H9 (cell line): ENCODE data around the gene EFHD2. TPM values are rescaled to one million over a fixed set of nuclear protein-coding genes. Genes with fewer than 3 reads are reported as not detected.
"Not testable (repeated sequence)": the region's sequence is repeated elsewhere in the genome, so short reads cannot be mapped to it uniquely, and the experiment has no call there.

Experiments used
- DNase-seq: peaks from one replicate; pipeline ENCODE4 v3.0.0-alpha.2; 2017
- H2AFZ ChIP-seq: one replicate; pipeline ENCODE4 v1.6.1; 2013; ENCODE audit warnings: mild to moderate bottlenecking, low read length, control low read depth, moderate library complexity
- H2AK5ac ChIP-seq: 2 replicates; pipeline ENCODE4 v1.6.1; 2013; ENCODE audit warnings: low read length, control low read depth, mixed read lengths; ENCODE audit not compliant: insufficient read length
- H2BK120ac ChIP-seq: one replicate; pipeline ENCODE4 v1.6.1; 2013; ENCODE audit warnings: low read depth, mild to moderate bottlenecking, low read length, control low read depth, inconsistent platforms; ENCODE audit not compliant: poor library complexity, severe bottlenecking
- H2BK12ac ChIP-seq: 2 replicates; pipeline ENCODE4 v1.6.1; 2013; ENCODE audit warnings: low read length, control low read depth, mixed read lengths, low read depth; ENCODE audit not compliant: insufficient read length
- H2BK15ac ChIP-seq: 2 replicates; pipeline ENCODE4 v1.6.1; 2013; ENCODE audit warnings: low read depth, low read length, control low read depth
- H2BK20ac ChIP-seq: one replicate; pipeline ENCODE4 v1.6.1; 2013; ENCODE audit warnings: low read depth, mild to moderate bottlenecking, low read length, control low read depth, inconsistent platforms; ENCODE audit not compliant: poor library complexity, severe bottlenecking
- H2BK5ac ChIP-seq: 2 replicates; pipeline ENCODE4 v1.6.1; 2013; ENCODE audit warnings: low read length, control low read depth, mixed read lengths; ENCODE audit not compliant: insufficient read length
- H3K14ac ChIP-seq: 2 replicates; pipeline ENCODE4 v1.6.1; 2013; ENCODE audit warnings: low read length, control low read depth; ENCODE audit not compliant: insufficient read depth
- H3K18ac ChIP-seq: 2 replicates; pipeline ENCODE4 v1.6.1; 2013; ENCODE audit warnings: low read depth, mild to moderate bottlenecking, mixed read lengths, low read length, control low read depth; ENCODE audit not compliant: insufficient read length
- H3K23ac ChIP-seq: 2 replicates; pipeline ENCODE4 v1.6.1; 2013; ENCODE audit warnings: low read length, control low read depth, mixed read lengths, low read depth; ENCODE audit not compliant: insufficient read length
- H3K23me2 ChIP-seq: 2 replicates; pipeline ENCODE4 v1.6.1; 2013; ENCODE audit warnings: low read depth, mild to moderate bottlenecking, mixed read lengths, low read length, control low read depth; ENCODE audit not compliant: insufficient read length, poor library complexity, severe bottlenecking
- H3K27ac ChIP-seq: 2 replicates; pipeline ENCODE4 v1.5.1; 2013; ENCODE audit warnings: low read length, control low read depth, mixed read lengths, low read depth; ENCODE audit not compliant: insufficient read length
- H3K27me3 ChIP-seq: 2 replicates; pipeline ENCODE4 v1.6.1; 2013; ENCODE audit warnings: low read length, control low read depth, inconsistent platforms; ENCODE audit not compliant: insufficient read depth
- H3K4ac ChIP-seq: 2 replicates; pipeline ENCODE4 v1.6.1; 2013; ENCODE audit warnings: low read depth, mild to moderate bottlenecking, control low read depth, inconsistent platforms, low read length, moderate library complexity
- H3K4me1 ChIP-seq: 2 replicates; pipeline ENCODE4 v1.6.1; 2013; ENCODE audit warnings: low read length, control low read depth, inconsistent platforms; ENCODE audit not compliant: insufficient read depth
- H3K4me2 ChIP-seq: 2 replicates; pipeline ENCODE4 v1.6.1; 2013; ENCODE audit warnings: low read length, control low read depth, mixed read lengths; ENCODE audit not compliant: insufficient read length, insufficient read depth
- H3K56ac ChIP-seq: 2 replicates; pipeline ENCODE4 v1.6.1; 2013; ENCODE audit warnings: low read depth, mild to moderate bottlenecking, mixed read lengths, low read length, control low read depth; ENCODE audit not compliant: insufficient read length
- H3K79me1 ChIP-seq: 2 replicates; pipeline ENCODE4 v1.6.1; 2013; ENCODE audit warnings: low read depth, mild to moderate bottlenecking, moderate library complexity, low read length, control low read depth, inconsistent platforms; ENCODE audit not compliant: insufficient read depth, poor library complexity, severe bottlenecking
- H3K79me2 ChIP-seq: 2 replicates; pipeline ENCODE4 v1.6.1; 2013; ENCODE audit warnings: low read length, control low read depth, inconsistent platforms; ENCODE audit not compliant: insufficient read depth
- H3K9ac ChIP-seq: 2 replicates; pipeline ENCODE4 v1.6.1; 2013; ENCODE audit warnings: low read length, control low read depth, mixed read lengths; ENCODE audit not compliant: insufficient read length; ENCODE audit errors: extremely low read depth
- H3K9me3 ChIP-seq: one replicate; pipeline ENCODE4 v1.6.1; 2013; ENCODE audit warnings: low read depth, low read length, inconsistent platforms; ENCODE audit not compliant: control insufficient read depth
- H3T11ph ChIP-seq: one replicate; pipeline ENCODE4 v1.6.1; 2013; ENCODE audit warnings: mild to moderate bottlenecking, low read length, control low read depth, inconsistent platforms
- H4K20me1 ChIP-seq: one replicate; pipeline ENCODE4 v1.6.1; 2013; ENCODE audit not compliant: control insufficient read depth, insufficient read length, insufficient read depth
- H4K5ac ChIP-seq: 2 replicates; pipeline ENCODE4 v1.6.1; 2013; ENCODE audit warnings: low read depth, mild to moderate bottlenecking, mixed read lengths, low read length, control low read depth; ENCODE audit not compliant: insufficient read length
- H4K8ac ChIP-seq: replicated peaks from 2 replicates; pipeline ENCODE4 v1.6.1; 2013; ENCODE audit warnings: low read length, control low read depth, mixed read lengths, low read depth; ENCODE audit not compliant: insufficient read length
- H4K91ac ChIP-seq: 2 replicates; pipeline ENCODE4 v1.6.1; 2013; ENCODE audit warnings: low read depth, mild to moderate bottlenecking, moderate library complexity, mixed read lengths, low read length, control low read depth; ENCODE audit not compliant: insufficient read length
- H3K27ac Mint-ChIP-seq, 3 experiments: 2 replicates in 2 of 3; 3 replicates in 1 of 3; pipeline ENCODE4 v1.8.0; 2020 to 2021; ENCODE audit warnings: mixed read lengths in 3 of 3, mild to moderate bottlenecking in 1 of 3, moderate library complexity in 1 of 3
- H3K27me3 Mint-ChIP-seq: 2 replicates; pipeline ENCODE4 v1.8.0; 2021; ENCODE audit warnings: low read depth, mild to moderate bottlenecking, moderate library complexity, mixed read lengths
- H3K36me3 Mint-ChIP-seq, 3 experiments: 2 replicates in 2 of 3; 3 replicates in 1 of 3; pipeline ENCODE4 v1.8.0; 2020 to 2021; ENCODE audit warnings: low read depth in 3 of 3, mixed read lengths in 3 of 3; ENCODE audit not compliant: insufficient read depth in 1 of 3
- H3K4me1 Mint-ChIP-seq, 2 experiments: 2 replicates each; pipeline ENCODE4 v1.8.0; 2020; ENCODE audit warnings: mixed read lengths in 2 of 2
- H3K4me3 Mint-ChIP-seq, 2 experiments: 2 replicates in 1 of 2; 3 replicates in 1 of 2; pipeline ENCODE4 v1.8.0; 2020 to 2021; ENCODE audit warnings: mild to moderate bottlenecking in 2 of 2, mixed read lengths in 2 of 2, moderate library complexity in 1 of 2
- H3K9me3 Mint-ChIP-seq, 2 experiments: 2 replicates in 1 of 2; 3 replicates in 1 of 2; pipeline ENCODE4 v1.8.0; 2020; ENCODE audit warnings: mild to moderate bottlenecking in 2 of 2, mixed read lengths in 2 of 2, moderate library complexity in 1 of 2
- WGBS: extraction: QIAGEN DNeasy Blood & Tissue Kit; methylation state at CpG from one replicate; pipeline ENCODE4 v1.1.7; 2013; ENCODE audit warnings: missing lambda C conversion rate, low lambda C conversion rate, mixed read lengths; ENCODE audit not compliant: insufficient read length; ENCODE audit errors: extremely low coverage; 5-methylcytosine and 5-hydroxymethylcytosine counted together
- total RNA-seq: library from RNA; stranded (reverse); gene quantifications from 2 replicates; pipeline ENCODE4 v1.2.1, GENCODE V29; 2021
- TF ChIP-seq, protein P1 (sequence below): fragments of 200-600 bp; sonication (generic); conservative IDR thresholded peaks from 3 replicates; pipeline ENCODE4 v1.8.0; 2021; ENCODE audit warnings: antibody characterized with exemption, mild to moderate bottlenecking

The EFHD2 gene
- total RNA-seq, 1 experiment from 2014 or later: 16.5 TPM

DNA sequence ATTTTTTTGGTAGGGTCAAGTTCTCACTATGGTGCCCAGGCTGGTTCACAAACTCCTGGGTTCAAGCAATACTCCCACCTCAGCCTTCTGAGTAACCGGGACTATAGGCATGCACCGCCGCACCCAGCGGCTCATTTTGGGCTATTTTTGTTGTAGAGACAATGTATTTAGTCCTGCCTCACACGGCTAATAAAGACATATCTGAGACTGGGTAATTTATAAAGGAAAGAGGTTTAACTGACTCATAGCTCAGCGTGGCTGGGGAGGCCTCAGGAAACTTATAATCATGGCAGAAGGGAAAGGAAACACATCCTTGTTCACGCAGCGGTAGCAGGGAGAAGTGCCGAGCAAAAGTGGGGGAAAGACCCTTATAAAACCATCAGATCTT, 51.0 kb downstream of the EFHD2 start:
- Mint-ChIP-seq H3K9me3 (no peaks in the 10 kb centered on the region), H3K36me3 (no peaks in the 10 kb centered on the region), H3K27me3 (0 out of 2 replicates have a peak, but pooled peaks cover 2% of the 10 kb centered on the region), H3K4me1 (peaks cover 11 to 25% of the 10 kb centered on the region in 2 experiments), H3K27ac (no peak overlapping the region; a peak in 1 of 7 replicates), H3K4me3 (no peak overlapping the region)
- Histone ChIP-seq H3T11ph (no peak overlapping the region), H3K79me1 (no peaks in the 10 kb centered on the region), H3K14ac (no peak overlapping the region), H3K9ac (no peak overlapping the region), H2AK5ac (no peak overlapping the region), H4K5ac (no peak overlapping the region), H3K56ac (no peak overlapping the region), H4K20me1 (no peaks in the 10 kb centered on the region), H3K4ac (no peak overlapping the region), H4K91ac (no peak overlapping the region), H2BK20ac (no peak overlapping the region), H2AFZ (no peak overlapping the region), H4K8ac (no peak overlapping the region), H2BK12ac (no peak overlapping the region), H3K23me2 (no peaks in the 10 kb centered on the region), H3K23ac (no peak overlapping the region), H3K4me2 (no peak overlapping the region), H2BK120ac (no peak overlapping the region), H3K27me3 (no peaks in the 10 kb centered on the region), H3K9me3 (no peaks in the 10 kb centered on the region), H2BK15ac (no peak overlapping the region), H3K79me2 (no peaks in the 10 kb centered on the region), H3K4me1 (no peaks in the 10 kb centered on the region), H2BK5ac (no peak overlapping the region), H3K18ac (no peak overlapping the region), H3K27ac (no peak overlapping the region)
- WGBS: no CpG with 5 or more reads among the region's 9 CpGs
- TF ChIP-seq, protein P1, sequence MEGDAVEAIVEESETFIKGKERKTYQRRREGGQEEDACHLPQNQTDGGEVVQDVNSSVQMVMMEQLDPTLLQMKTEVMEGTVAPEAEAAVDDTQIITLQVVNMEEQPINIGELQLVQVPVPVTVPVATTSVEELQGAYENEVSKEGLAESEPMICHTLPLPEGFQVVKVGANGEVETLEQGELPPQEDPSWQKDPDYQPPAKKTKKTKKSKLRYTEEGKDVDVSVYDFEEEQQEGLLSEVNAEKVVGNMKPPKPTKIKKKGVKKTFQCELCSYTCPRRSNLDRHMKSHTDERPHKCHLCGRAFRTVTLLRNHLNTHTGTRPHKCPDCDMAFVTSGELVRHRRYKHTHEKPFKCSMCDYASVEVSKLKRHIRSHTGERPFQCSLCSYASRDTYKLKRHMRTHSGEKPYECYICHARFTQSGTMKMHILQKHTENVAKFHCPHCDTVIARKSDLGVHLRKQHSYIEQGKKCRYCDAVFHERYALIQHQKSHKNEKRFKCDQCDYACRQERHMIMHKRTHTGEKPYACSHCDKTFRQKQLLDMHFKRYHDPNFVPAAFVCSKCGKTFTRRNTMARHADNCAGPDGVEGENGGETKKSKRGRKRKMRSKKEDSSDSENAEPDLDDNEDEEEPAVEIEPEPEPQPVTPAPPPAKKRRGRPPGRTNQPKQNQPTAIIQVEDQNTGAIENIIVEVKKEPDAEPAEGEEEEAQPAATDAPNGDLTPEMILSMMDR: no peak
- no peak for DNase-seq

DNA sequence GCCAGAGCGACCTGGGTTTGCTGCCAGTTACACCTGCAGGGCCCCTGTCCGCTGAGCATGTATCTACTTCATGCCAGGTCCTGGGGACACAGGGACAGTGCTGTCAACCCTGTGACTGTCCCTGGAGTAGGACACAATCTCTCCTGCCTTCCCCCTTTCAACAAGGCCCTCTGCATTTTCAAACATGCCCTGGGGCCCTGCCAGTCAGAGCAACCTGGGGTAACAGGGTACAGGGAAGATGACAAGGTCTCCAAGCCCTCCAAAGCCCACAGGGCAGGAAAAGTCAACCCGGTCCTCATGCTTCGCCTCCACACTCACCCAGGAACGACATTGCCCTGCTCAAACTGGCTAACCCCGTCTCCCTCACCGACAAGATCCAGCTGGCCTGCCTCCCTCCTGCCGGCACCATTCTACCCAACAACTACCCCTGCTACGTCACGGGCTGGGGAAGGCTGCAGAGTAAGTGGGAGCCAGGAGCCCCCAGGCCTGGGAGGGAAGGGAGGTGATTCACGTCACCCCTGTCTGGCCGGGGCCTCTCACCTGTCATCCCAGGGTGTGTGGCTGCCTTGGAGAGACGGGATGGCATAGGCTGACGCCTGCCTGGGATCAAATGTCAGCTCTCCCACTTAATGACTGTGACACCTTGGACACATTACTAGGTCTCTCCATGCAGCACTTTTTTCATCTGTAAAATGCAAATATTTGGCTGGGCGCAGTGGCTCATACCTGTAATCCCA, 53.5 kb downstream of the EFHD2 start:
- H3K14ac ChIP-seq, H2AFZ ChIP-seq, H2BK15ac ChIP-seq, H2BK120ac ChIP-seq, H3K4me1 ChIP-seq, H2AK5ac ChIP-seq, H2BK5ac ChIP-seq, H3K23ac ChIP-seq, H3K4me3 Mint-ChIP-seq, H3K4me2 ChIP-seq, H4K91ac ChIP-seq, H4K8ac ChIP-seq, H3K36me3 Mint-ChIP-seq, H3T11ph ChIP-seq, H4K20me1 ChIP-seq, H2BK20ac ChIP-seq, H3K23me2 ChIP-seq, H3K4ac ChIP-seq, H3K79me1 ChIP-seq, H3K18ac ChIP-seq, H3K9me3 ChIP-seq, H4K5ac ChIP-seq, H3K27me3 ChIP-seq, H3K79me2 ChIP-seq, H3K56ac ChIP-seq, H3K27me3 Mint-ChIP-seq, H3K9ac ChIP-seq, DNase-seq, H3K9me3 Mint-ChIP-seq, H3K27ac ChIP-seq, H2BK12ac ChIP-seq: not testable (repeated sequence)
- H3K4me1 Mint-ChIP-seq: peaks cover 4 to 15% of the 10 kb centered on the region in 2 experiments; a peak in 3 of 4 replicates
- WGBS: no CpG with 5 or more reads among the region's 15 CpGs
- H3K27ac Mint-ChIP-seq: peak overlapping the region in 1 of 3 experiments; percentile 92; a peak in 1 of 7 replicates
